Measurements from ENCODE around the gene PALLD.

PALLD gene

GRCh38 chr4:168647646-168648375 lies 151.0 kb downstream of the PALLD start:
- DNase-seq (ENCODE audit: low spot score) = no peak

GRCh38 chr4:168648494-168648893 lies 151.6 kb downstream of the PALLD start:
- no peak for DNase-seq (ENCODE audit: low spot score)

GRCh38 chr4:168648929-168649328 lies 152.1 kb downstream of the PALLD start:
- DNase-seq (ENCODE audit: low spot score) = no peak

GRCh38 chr4:168651374-168651773 lies 154.5 kb downstream of the PALLD start:
- no peak for DNase-seq (ENCODE audit: low spot score)

- DNase-seq (ENCODE audit: low spot score) = no peak
Observed at GRCh38 chr4:168651864-168652263, 155.0 kb downstream of the PALLD start.

GRCh38 chr4:168652755-168653154 lies 155.9 kb downstream of the PALLD start:
- no peak for DNase-seq (ENCODE audit: low spot score)

GRCh38 chr4:168654104-168654847 lies 157.4 kb downstream of the PALLD start:
- DNase-seq (ENCODE audit: low spot score) = no peak

GRCh38 chr4:168654848-168655174 lies 158.0 kb downstream of the PALLD start:
- DNase-seq (ENCODE audit: low spot score) = no peak

GRCh38 chr4:168655182-168655581 lies 158.3 kb downstream of the PALLD start:
- no peak for DNase-seq (ENCODE audit: low spot score)

- DNase-seq (ENCODE audit: low spot score) = no peak
Observed at GRCh38 chr4:168656055-168656660, 159.3 kb downstream of the PALLD start.

- no peak for DNase-seq (ENCODE audit: low spot score)
Observed at GRCh38 chr4:168656946-168657473, 160.2 kb downstream of the PALLD start.

- no peak for DNase-seq (ENCODE audit: low spot score)
Observed at GRCh38 chr4:168658751-168659150, 161.9 kb downstream of the PALLD start.

- DNase-seq (ENCODE audit: low spot score) = no peak
Observed at GRCh38 chr4:168659741-168660465, 163.1 kb downstream of the PALLD start.

GRCh38 chr4:168662297-168662984 lies 165.6 kb downstream of the PALLD start:
- no peak for DNase-seq (ENCODE audit: low spot score)

- DNase-seq (ENCODE audit: low spot score) = no peak
Observed at GRCh38 chr4:168664242-168664891, 167.5 kb downstream of the PALLD start.

- DNase-seq (ENCODE audit: low spot score) = no peak
Observed at GRCh38 chr4:168666531-168666930, 169.7 kb downstream of the PALLD start.

- DNase-seq (ENCODE audit: low spot score) = no peak
Observed at GRCh38 chr4:168667376-168667775, 170.5 kb downstream of the PALLD start.

GRCh38 chr4:168667921-168668320 lies 171.1 kb downstream of the PALLD start:
- DNase-seq (ENCODE audit: low spot score) = no peak

- DNase-seq (ENCODE audit: low spot score) = no peak
Observed at GRCh38 chr4:168673476-168673875, 176.6 kb downstream of the PALLD start.

- no peak for DNase-seq (ENCODE audit: low spot score)
Observed at GRCh38 chr4:168674077-168674747, 177.4 kb downstream of the PALLD start.

GRCh38 chr4:168674866-168675265 lies 178.0 kb downstream of the PALLD start:
- no peak for DNase-seq (ENCODE audit: low spot score)
